NCI-H345 (cell line): ENCODE results near the gene TSC22D4.

Source experiments
- DNase-seq: peaks from one replicate; lab custom pipeline; 2025; lab: John Stamatoyannopoulos, UW

Gene TSC22D4

GRCh38 chr7:100492738-100493475, 13.9 kb upstream of the TSC22D4 start:
- DNase-seq, result no peak

- no peak for DNase-seq
Observed at GRCh38 chr7:100491192-100491578, 12.2 kb upstream of the TSC22D4 start.

- no peak for DNase-seq
Observed at GRCh38 chr7:100490483-100491191, 11.6 kb upstream of the TSC22D4 start.

GRCh38 chr7:100489824-100490223, 10.8 kb upstream of the TSC22D4 start:
- DNase-seq, result peak; percentile 97

- no peak for DNase-seq
Observed at GRCh38 chr7:100489121-100489520, 10.1 kb upstream of the TSC22D4 start.

- DNase-seq, result no peak
Observed at GRCh38 chr7:100488333-100489095, 9.5 kb upstream of the TSC22D4 start.

- DNase-seq, result no peak
Observed at GRCh38 chr7:100486753-100487446, 7.9 kb upstream of the TSC22D4 start.

GRCh38 chr7:100486111-100486636, 7.2 kb upstream of the TSC22D4 start:
- DNase-seq, result no peak

GRCh38 chr7:100485471-100485876, 6.5 kb upstream of the TSC22D4 start:
- no peak for DNase-seq

- no peak for DNase-seq
Observed at GRCh38 chr7:100484673-100485045, 5.6 kb upstream of the TSC22D4 start.

- DNase-seq, result peak; percentile 71
Observed at GRCh38 chr7:100483722-100484672, 5.0 kb upstream of the TSC22D4 start, which contains the start of gene NYAP1. Gene NYAP1, plus strand, starts transcription at chr7:100483927. Its CDS starts 1,385 bp downstream, at chr7:100485312.

- DNase-seq, result peak; percentile 72
Observed at GRCh38 chr7:100483090-100483721, 4.2 kb upstream of the TSC22D4 start.

- DNase-seq, result no peak
Observed at GRCh38 chr7:100482728-100483089, 3.7 kb upstream of the TSC22D4 start.

GRCh38 chr7:100481466-100481865, 2.5 kb upstream of the TSC22D4 start:
- no peak for DNase-seq

- DNase-seq, result no peak
Observed at GRCh38 chr7:100477871-100478267, 1.1 kb downstream of the TSC22D4 start.

- DNase-seq, result no peak
Observed at GRCh38 chr7:100476903-100477870, 1.8 kb downstream of the TSC22D4 start.

- DNase-seq, result no peak
Observed at GRCh38 chr7:100476101-100476780, 2.8 kb downstream of the TSC22D4 start.

- no peak for DNase-seq
Observed at GRCh38 chr7:100475549-100475948, 3.5 kb downstream of the TSC22D4 start.
